Measurements from ENCODE around the gene DUSP22.

GRCh38 chr6:252775-253535 lies 39.3 kb upstream of the DUSP22 start:
- no peak for TF ChIP-seq CTCF (conservative IDR thresholded peaks at IDR 0.05; ENCODE audit: low read depth, low read length)
- no peak for TF ChIP-seq EZH2 (IDR thresholded peaks at IDR 0.05; ENCODE audit: borderline replicate concordance, low read depth, low read length, poor library complexity, severe bottlenecking)
